Neural progenitor cell (in vitro differentiated cells): ENCODE measurements around the gene PDE6A. TPM values are rescaled to one million over a fixed set of nuclear protein-coding genes. Genes with fewer than 3 reads are reported as not detected.
A peak's percentile ranks its signal among the peaks of the same experiment; 100 is the strongest.

Source experiments
- DNase-seq: peaks from one replicate; pipeline ENCODE4 v3.0.0-alpha.2; 2016; ENCODE audit warnings: low spot score
- H2AFZ ChIP-seq: fragments of 200-600 bp; sonication (generic); replicated peaks from 2 replicates; pipeline ENCODE4 v1.6.1; 2016; ENCODE audit warnings: antibody characterized with exemption
- H3F3A ChIP-seq: fragments of 200-600 bp; sonication (generic); 2 replicates; pipeline ENCODE4 v1.6.1; 2016; ENCODE audit warnings: antibody characterized with exemption, low read depth
- H3K27ac ChIP-seq: fragments of 200-600 bp; sonication (generic); 2 replicates; pipeline ENCODE4 v1.5.1; 2016; ENCODE audit warnings: mild to moderate bottlenecking
- H3K27me3 ChIP-seq: fragments of 200-600 bp; sonication (generic); 2 replicates; pipeline ENCODE4 v1.6.1; 2016; ENCODE audit warnings: mild to moderate bottlenecking, moderate library complexity
- H3K36me3 ChIP-seq: fragments of 200-600 bp; sonication (generic); 2 replicates; pipeline ENCODE4 v1.5.1; 2016
- H3K4me1 ChIP-seq: fragments of 200-600 bp; sonication (generic); 2 replicates; pipeline ENCODE4 v1.6.1; 2016; ENCODE audit warnings: mixed run types
- H3K4me2 ChIP-seq: fragments of 200-600 bp; sonication (generic); 2 replicates; pipeline ENCODE4 v1.6.1; 2016
- H3K4me3 ChIP-seq: fragments of 200-600 bp; sonication (generic); 2 replicates; pipeline ENCODE4 v1.5.1; 2016
- H3K79me2 ChIP-seq: fragments of 200-600 bp; sonication (generic); 2 replicates; pipeline ENCODE4 v1.6.1; 2016; ENCODE audit warnings: low read depth
- H3K9ac ChIP-seq: fragments of 200-600 bp; sonication (generic); 2 replicates; pipeline ENCODE4 v1.6.1; 2016
- H3K9me3 ChIP-seq: fragments of 200-600 bp; sonication (generic); 2 replicates; pipeline ENCODE4 v1.5.1; 2016; ENCODE audit warnings: low read depth
- H4K20me1 ChIP-seq: fragments of 200-600 bp; sonication (generic); 2 replicates; pipeline ENCODE4 v1.6.1; 2016; ENCODE audit warnings: low read depth
- H3K27ac Mint-ChIP-seq: 3 replicates; pipeline ENCODE4 v1.8.0; 2021; ENCODE audit warnings: mixed read lengths
- H3K27me3 Mint-ChIP-seq: 2 replicates; pipeline ENCODE4 v1.8.0; 2022; ENCODE audit warnings: low read depth, mild to moderate bottlenecking, inconsistent platforms, moderate library complexity, mixed read lengths; ENCODE audit not compliant: insufficient read depth
- H3K36me3 Mint-ChIP-seq: 3 replicates; pipeline ENCODE4 v1.8.0; 2021; ENCODE audit warnings: mixed read lengths
- H3K4me1 Mint-ChIP-seq: 3 replicates; pipeline ENCODE4 v1.8.0; 2021; ENCODE audit warnings: mixed read lengths
- H3K4me3 Mint-ChIP-seq: 3 replicates; pipeline ENCODE4 v1.8.0; 2021; ENCODE audit warnings: mild to moderate bottlenecking, moderate library complexity, mixed read lengths
- H3K9me3 Mint-ChIP-seq: 3 replicates; pipeline ENCODE4 v1.8.0; 2020; ENCODE audit warnings: mixed read lengths
- EZH2 ChIP-seq: fragments of 200-600 bp; sonication (generic); IDR thresholded peaks from 2 replicates; pipeline ENCODE4 v1.6.1; 2017; ENCODE audit warnings: antibody characterized with exemption, mild to moderate bottlenecking, moderate library complexity
- EZH2phosphoT487 ChIP-seq: fragments of 200-600 bp; sonication (generic); IDR thresholded peaks from 2 replicates; pipeline ENCODE4 v1.6.1; 2017; ENCODE audit warnings: antibody characterized with exemption
- total RNA-seq: library from RNA; depleted of rRNA; stranded (reverse); fragments of >200 nt; gene quantifications from 2 replicates; pipeline ENCODE4 v1.2.3, GENCODE V29; 2015; ENCODE audit warnings: low replicate concordance
- TF ChIP-seq, protein P1 (sequence below): fragments of 200-600 bp; sonication (generic); IDR thresholded peaks from 2 replicates; pipeline ENCODE4 v1.5.1; 2017; ENCODE audit warnings: antibody characterized with exemption, mild to moderate bottlenecking

Gene PDE6A
- total RNA-seq, 1 donor from 2014 or later, result not detected

DNA sequence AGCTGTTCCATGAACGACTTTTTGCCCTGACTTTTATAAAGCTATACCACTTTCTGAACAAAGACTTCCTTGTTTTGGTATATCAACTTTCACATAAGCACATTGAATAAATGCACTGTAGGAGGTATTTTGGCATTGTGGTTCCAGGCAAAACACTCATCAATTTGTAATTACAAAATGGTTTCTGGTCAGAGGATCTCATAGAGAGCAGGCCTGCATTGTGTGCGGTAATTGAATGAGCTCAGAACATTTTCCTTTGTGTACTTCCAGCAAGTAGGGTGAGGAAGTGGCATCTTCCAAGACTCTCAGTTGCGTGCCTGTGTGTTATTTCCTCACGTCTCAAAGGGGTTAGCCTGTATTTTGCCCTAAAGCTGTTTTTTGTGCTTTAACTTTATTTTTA lies 89.2 kb downstream of the PDE6A start:
- Mint-ChIP-seq H3K4me3 (no peak overlapping the region), H3K36me3 (no peaks in the 10 kb centered on the region), H3K27me3 (peaks cover 2% of the 10 kb centered on the region), H3K4me1 (peaks cover 10% of the 10 kb centered on the region), H3K9me3 (no peaks in the 10 kb centered on the region), H3K27ac (no peak overlapping the region)
- H3K79me2 ChIP-seq, result no peaks in the 10 kb centered on the region
- no peaks in the 10 kb centered on the region for H3K9me3 ChIP-seq
- peaks cover 4% of the 10 kb centered on the region for H3F3A ChIP-seq
- H3K27me3 ChIP-seq, result no peaks in the 10 kb centered on the region
- no peaks in the 10 kb centered on the region for H3K36me3 ChIP-seq
- no peak overlapping the region for H3K27ac ChIP-seq
- peaks cover 7% of the 10 kb centered on the region for H3K4me1 ChIP-seq
- no peak overlapping the region for H3K9ac ChIP-seq
- no peak overlapping the region for H3K4me3 ChIP-seq
- H2AFZ ChIP-seq, result no peak overlapping the region
- TF ChIP-seq EZH2phosphoT487 (no peak), EZH2 (no peak)
- TF ChIP-seq, protein P1, sequence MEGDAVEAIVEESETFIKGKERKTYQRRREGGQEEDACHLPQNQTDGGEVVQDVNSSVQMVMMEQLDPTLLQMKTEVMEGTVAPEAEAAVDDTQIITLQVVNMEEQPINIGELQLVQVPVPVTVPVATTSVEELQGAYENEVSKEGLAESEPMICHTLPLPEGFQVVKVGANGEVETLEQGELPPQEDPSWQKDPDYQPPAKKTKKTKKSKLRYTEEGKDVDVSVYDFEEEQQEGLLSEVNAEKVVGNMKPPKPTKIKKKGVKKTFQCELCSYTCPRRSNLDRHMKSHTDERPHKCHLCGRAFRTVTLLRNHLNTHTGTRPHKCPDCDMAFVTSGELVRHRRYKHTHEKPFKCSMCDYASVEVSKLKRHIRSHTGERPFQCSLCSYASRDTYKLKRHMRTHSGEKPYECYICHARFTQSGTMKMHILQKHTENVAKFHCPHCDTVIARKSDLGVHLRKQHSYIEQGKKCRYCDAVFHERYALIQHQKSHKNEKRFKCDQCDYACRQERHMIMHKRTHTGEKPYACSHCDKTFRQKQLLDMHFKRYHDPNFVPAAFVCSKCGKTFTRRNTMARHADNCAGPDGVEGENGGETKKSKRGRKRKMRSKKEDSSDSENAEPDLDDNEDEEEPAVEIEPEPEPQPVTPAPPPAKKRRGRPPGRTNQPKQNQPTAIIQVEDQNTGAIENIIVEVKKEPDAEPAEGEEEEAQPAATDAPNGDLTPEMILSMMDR, result no peak
- DNase-seq, result no peak
- no peaks in the 10 kb centered on the region for H4K20me1 ChIP-seq
- no peak overlapping the region for H3K4me2 ChIP-seq

DNA sequence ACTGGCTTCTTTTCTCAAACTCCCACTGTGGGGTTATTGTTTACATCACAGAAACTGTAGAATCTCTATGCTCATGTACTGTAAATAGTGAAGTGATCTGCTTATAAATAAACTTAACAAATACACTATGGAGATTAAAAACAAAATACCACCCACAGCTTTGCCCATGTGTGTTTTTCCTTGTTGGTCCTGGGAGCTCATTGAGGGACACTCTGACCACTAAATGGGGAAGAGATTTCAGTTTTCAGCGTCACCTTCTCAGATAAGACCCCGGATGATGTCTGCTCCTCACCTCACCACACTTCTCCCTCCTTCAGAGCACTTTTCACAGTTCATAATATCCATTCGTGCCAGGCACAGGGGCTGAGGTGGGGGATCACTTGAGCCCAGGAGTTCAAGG lies 89.7 kb downstream of the PDE6A start:
- Histone ChIP-seq H3K4me1 (peaks cover 7% of the 10 kb centered on the region), H3K9me3 (no peaks in the 10 kb centered on the region), H3K27ac (no peak overlapping the region), H3K9ac (no peak overlapping the region), H3K79me2 (no peaks in the 10 kb centered on the region), H2AFZ (no peak overlapping the region), H3F3A (peaks cover 4% of the 10 kb centered on the region), H3K4me2 (no peak overlapping the region), H3K4me3 (no peak overlapping the region), H3K36me3 (no peaks in the 10 kb centered on the region), H3K27me3 (no peaks in the 10 kb centered on the region), H4K20me1 (no peaks in the 10 kb centered on the region)
- H3K4me1 Mint-ChIP-seq, result peaks cover 10% of the 10 kb centered on the region
- TF ChIP-seq EZH2 (no peak), EZH2phosphoT487 (no peak)
- TF ChIP-seq, protein P1, result no peak
- no peak overlapping the region for H3K27ac Mint-ChIP-seq
- peaks cover 4% of the 10 kb centered on the region for H3K27me3 Mint-ChIP-seq
- no peak overlapping the region for H3K4me3 Mint-ChIP-seq
- DNase-seq, result no peak
- H3K36me3 Mint-ChIP-seq, result no peaks in the 10 kb centered on the region
- no peaks in the 10 kb centered on the region for H3K9me3 Mint-ChIP-seq

DNA sequence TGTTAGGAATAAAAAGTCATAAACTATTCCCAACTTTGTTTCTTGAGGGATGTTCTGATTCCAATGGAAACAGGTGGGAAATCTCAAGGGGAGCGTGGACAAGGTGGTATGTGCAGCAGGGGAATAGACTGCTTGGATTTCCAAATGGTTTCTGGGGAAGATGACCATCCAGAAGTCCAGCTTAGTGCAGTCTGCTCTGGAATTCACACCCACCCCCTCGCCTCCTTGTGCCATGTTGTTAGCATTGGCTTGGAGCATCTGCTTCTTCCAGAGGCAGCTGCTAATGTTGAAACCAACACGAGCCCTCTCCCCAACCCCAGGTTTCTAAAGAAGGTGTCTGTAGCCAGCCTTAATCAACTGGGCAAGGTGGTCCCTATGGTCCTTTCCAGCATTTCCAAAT lies 90.9 kb downstream of the PDE6A start:
- H3K36me3 ChIP-seq, result no peaks in the 10 kb centered on the region
- Mint-ChIP-seq H3K9me3 (no peaks in the 10 kb centered on the region), H3K4me1 (peaks cover 10% of the 10 kb centered on the region), H3K27ac (no peak overlapping the region), H3K27me3 (peaks cover 7% of the 10 kb centered on the region), H3K4me3 (no peak overlapping the region), H3K36me3 (no peaks in the 10 kb centered on the region)
- no peaks in the 10 kb centered on the region for H4K20me1 ChIP-seq
- peaks cover 7% of the 10 kb centered on the region for H3K4me1 ChIP-seq
- no peaks in the 10 kb centered on the region for H3K9me3 ChIP-seq
- no peak overlapping the region for H3K9ac ChIP-seq
- no peak overlapping the region for H3K27ac ChIP-seq
- H3K27me3 ChIP-seq, result no peaks in the 10 kb centered on the region
- no peak overlapping the region for H2AFZ ChIP-seq
- no peak overlapping the region for H3K4me2 ChIP-seq
- no peaks in the 10 kb centered on the region for H3K79me2 ChIP-seq
- H3F3A ChIP-seq, result peaks cover 4% of the 10 kb centered on the region
- no peak for TF ChIP-seq EZH2phosphoT487
- TF ChIP-seq, protein P1, result no peak
- TF ChIP-seq EZH2, result no peak
- DNase-seq, result no peak
- H3K4me3 ChIP-seq, result no peak overlapping the region

DNA sequence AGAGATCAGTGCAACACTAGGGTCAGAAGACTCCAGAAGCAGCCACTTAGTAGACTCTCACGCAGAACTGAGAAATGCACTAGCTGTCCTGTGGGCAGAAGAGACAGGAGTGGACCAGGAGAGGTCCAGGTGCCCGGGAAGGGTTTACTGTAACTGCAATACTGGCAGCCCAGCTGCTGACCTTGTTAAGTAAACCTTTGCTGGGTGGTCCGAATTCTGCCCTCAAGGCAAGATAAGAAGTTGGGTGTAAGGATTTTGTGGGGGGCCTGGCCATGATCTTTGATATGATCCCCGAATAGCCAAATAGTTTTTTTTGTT lies 91.3 kb downstream of the PDE6A start:
- H3K4me1 ChIP-seq, result peaks cover 7% of the 10 kb centered on the region
- no peaks in the 10 kb centered on the region for H3K36me3 ChIP-seq
- no peak for DNase-seq
- H3K9ac ChIP-seq, result no peak overlapping the region
- no peak overlapping the region for H3K4me2 ChIP-seq
- H3K27ac ChIP-seq, result no peak overlapping the region
- H3K27me3 ChIP-seq, result no peaks in the 10 kb centered on the region
- peaks cover 7% of the 10 kb centered on the region for H3K27me3 Mint-ChIP-seq
- no peaks in the 10 kb centered on the region for H3K9me3 Mint-ChIP-seq
- TF ChIP-seq EZH2phosphoT487, result no peak
- TF ChIP-seq EZH2, result no peak
- TF ChIP-seq, protein P1, result no peak
- H2AFZ ChIP-seq, result peak overlapping the region; percentile 84
- no peak overlapping the region for H3K4me3 ChIP-seq
- peak overlapping the region; percentile 54 for H3K4me3 Mint-ChIP-seq
- peaks cover 4% of the 10 kb centered on the region for H3F3A ChIP-seq
- no peaks in the 10 kb centered on the region for H3K79me2 ChIP-seq
- H4K20me1 ChIP-seq, result no peaks in the 10 kb centered on the region
- H3K27ac Mint-ChIP-seq, result no peak overlapping the region
- H3K4me1 Mint-ChIP-seq, result peaks cover 10% of the 10 kb centered on the region
- no peaks in the 10 kb centered on the region for H3K9me3 ChIP-seq
- no peaks in the 10 kb centered on the region for H3K36me3 Mint-ChIP-seq
